Measurements from ENCODE around the gene ATP1B2.

Gene ATP1B2, protein sequence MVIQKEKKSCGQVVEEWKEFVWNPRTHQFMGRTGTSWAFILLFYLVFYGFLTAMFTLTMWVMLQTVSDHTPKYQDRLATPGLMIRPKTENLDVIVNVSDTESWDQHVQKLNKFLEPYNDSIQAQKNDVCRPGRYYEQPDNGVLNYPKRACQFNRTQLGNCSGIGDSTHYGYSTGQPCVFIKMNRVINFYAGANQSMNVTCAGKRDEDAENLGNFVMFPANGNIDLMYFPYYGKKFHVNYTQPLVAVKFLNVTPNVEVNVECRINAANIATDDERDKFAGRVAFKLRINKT

DNA sequence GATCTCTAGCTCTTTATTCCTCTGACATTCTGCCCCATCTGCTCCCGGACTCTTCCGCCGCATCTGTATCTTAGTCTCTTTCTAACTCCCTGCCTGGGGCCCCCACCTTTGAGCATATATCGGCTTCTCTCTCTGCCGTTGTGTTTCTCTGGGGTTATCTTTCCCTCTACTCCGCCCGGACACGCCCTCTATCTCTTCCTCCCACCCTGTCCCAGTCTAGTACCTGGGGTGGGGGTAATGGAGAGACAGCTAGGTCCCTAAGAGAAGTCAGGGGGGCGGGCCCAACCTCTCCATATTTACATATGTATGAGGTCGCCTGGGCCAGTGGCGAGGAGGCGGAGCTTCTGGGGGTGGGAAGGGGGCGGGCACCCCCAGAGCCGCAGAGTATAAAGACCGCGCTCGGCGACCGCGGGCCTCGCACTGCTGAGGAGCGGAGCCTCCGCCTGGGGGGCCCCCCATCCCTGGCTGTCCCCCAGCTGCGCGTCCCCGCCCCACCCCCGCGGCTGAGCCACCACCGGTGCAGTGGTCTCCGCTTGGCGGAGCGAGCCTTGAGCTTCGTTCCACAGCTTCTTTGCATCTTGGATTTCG is at the start of gene ATP1B2:
TSS of gene ATP1B2 (plus strand) at position 418 of the 588 bp plus-strand sequence. CDS start 593 bp downstream, outside the sequence.
- peak; percentile 25 to 51 for DNase-seq (ENCODE audit: low read depth in 2 of 2)
- H3K4me3 ChIP-seq (replicated peaks in 1 of 2; ENCODE audit: low read depth in 2 of 2, low read length in 2 of 2): peak within 1 kb of the TSS; percentile 32
- TF ChIP-seq, protein P1, sequence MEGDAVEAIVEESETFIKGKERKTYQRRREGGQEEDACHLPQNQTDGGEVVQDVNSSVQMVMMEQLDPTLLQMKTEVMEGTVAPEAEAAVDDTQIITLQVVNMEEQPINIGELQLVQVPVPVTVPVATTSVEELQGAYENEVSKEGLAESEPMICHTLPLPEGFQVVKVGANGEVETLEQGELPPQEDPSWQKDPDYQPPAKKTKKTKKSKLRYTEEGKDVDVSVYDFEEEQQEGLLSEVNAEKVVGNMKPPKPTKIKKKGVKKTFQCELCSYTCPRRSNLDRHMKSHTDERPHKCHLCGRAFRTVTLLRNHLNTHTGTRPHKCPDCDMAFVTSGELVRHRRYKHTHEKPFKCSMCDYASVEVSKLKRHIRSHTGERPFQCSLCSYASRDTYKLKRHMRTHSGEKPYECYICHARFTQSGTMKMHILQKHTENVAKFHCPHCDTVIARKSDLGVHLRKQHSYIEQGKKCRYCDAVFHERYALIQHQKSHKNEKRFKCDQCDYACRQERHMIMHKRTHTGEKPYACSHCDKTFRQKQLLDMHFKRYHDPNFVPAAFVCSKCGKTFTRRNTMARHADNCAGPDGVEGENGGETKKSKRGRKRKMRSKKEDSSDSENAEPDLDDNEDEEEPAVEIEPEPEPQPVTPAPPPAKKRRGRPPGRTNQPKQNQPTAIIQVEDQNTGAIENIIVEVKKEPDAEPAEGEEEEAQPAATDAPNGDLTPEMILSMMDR (IDR thresholded peaks at IDR 0.05; ENCODE audit: low read depth, low read length): no peak

DNA sequence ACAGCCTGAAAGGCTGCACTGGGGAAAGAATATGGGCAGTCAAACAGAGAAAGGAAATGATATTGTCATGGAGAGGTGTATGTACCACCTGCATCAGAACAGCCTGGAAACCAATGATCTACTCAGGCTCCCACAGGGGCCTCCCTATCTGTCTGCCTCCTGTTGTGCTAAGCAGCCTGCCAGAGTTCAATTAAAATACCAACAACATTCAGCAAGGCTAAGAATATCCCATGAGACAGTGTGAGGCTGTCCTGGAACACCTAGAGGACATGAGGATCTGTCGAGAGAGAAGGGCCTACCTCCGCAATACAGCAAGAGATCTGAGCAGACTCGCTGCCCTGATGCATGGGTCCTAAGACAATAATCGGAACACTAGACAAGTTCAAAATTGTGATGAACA is 44.4 kb upstream of the ATP1B2 start:
- no peak for DNase-seq (ENCODE audit: low read depth in 2 of 2)
- TF ChIP-seq, protein P1 (IDR thresholded peaks at IDR 0.05; ENCODE audit: low read depth, low read length): no peak
- H3K4me3 ChIP-seq (replicated peaks in 1 of 2; ENCODE audit: low read depth in 2 of 2, low read length in 2 of 2): no peak overlapping the region

DNA sequence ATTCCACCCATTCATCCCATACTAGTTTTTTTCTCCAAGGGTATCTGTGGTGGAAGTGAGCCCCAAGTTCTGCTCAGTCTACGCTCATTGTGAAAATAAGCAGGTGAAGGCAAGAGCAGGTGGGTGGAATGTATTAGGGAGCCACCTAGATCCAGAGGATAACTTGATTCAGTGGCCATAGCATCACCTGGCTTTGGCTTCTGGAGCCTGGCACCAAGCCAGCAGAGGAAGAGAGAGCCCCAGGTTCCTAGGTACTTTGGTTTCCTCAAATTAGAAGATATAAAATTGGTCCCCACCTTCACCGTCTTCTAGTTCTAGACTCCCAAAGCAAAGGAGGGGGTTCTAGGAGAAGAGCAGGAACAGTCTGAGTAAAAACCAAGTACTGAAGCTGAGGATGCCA is 40.1 kb upstream of the ATP1B2 start:
- no peak for DNase-seq (ENCODE audit: low read depth in 2 of 2)
- no peak overlapping the region for H3K4me3 ChIP-seq (replicated peaks in 1 of 2; ENCODE audit: low read depth in 2 of 2, low read length in 2 of 2)
- TF ChIP-seq, protein P1 (IDR thresholded peaks at IDR 0.05; ENCODE audit: low read depth, low read length): no peak

DNA sequence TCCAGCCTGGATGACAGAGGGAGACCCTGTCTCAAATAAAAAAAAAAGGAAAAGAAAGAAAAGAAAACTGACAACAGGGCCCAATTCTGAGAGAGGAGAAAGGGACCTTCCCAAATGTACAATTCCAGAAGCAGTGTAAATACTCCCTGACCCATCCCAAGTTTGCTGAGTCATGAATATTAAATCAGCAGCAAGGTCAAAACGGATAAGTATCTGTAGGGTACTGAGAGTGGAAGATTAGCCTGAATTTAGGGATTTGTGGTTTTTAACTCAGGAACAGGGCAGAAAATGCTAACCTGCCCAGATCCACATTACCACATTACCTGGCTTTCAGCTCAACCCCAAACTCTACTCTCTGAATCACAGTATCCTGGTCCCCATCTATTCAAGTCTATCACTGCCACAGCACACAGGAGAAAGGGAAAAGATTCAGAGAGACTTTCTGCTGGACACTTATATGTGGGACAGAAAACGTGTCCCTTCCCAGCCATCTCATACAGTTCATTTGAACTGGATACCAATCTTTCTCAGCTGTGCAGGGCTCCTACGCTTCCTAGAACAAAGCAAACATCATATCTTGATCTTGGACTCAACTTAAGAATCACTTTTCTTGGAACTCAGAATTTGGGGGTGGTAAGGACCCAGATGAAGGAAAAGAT is 39.0 kb upstream of the ATP1B2 start:
- no peak overlapping the region for H3K4me3 ChIP-seq (replicated peaks in 1 of 2; ENCODE audit: low read depth in 2 of 2, low read length in 2 of 2)
- TF ChIP-seq, protein P1 (IDR thresholded peaks at IDR 0.05; ENCODE audit: low read depth, low read length): no peak
- DNase-seq (ENCODE audit: low read depth in 2 of 2): no peak

DNA sequence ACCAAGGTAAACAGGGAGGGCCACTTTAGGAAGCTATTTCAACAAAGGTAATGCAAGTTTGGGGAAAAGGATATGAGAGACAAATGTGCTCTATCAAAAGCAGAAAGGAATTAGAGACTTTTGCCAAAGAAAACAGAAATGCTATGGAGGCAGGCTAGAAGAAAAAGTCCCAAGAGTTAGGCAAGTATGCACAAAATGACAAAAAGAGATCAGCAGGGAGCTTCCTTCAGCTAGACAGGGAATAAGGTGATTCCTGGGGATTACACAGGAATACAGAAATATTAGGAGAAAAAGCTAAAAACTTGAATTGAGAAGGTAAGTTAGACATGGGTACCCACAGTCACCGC is 38.5 kb upstream of the ATP1B2 start:
- TF ChIP-seq, protein P1 (IDR thresholded peaks at IDR 0.05; ENCODE audit: low read depth, low read length): no peak
- DNase-seq (ENCODE audit: low read depth in 2 of 2): peak in 1 of 2 donors; percentile 48
- H3K4me3 ChIP-seq (replicated peaks in 1 of 2; ENCODE audit: low read depth in 2 of 2, low read length in 2 of 2): no peak overlapping the region

DNA sequence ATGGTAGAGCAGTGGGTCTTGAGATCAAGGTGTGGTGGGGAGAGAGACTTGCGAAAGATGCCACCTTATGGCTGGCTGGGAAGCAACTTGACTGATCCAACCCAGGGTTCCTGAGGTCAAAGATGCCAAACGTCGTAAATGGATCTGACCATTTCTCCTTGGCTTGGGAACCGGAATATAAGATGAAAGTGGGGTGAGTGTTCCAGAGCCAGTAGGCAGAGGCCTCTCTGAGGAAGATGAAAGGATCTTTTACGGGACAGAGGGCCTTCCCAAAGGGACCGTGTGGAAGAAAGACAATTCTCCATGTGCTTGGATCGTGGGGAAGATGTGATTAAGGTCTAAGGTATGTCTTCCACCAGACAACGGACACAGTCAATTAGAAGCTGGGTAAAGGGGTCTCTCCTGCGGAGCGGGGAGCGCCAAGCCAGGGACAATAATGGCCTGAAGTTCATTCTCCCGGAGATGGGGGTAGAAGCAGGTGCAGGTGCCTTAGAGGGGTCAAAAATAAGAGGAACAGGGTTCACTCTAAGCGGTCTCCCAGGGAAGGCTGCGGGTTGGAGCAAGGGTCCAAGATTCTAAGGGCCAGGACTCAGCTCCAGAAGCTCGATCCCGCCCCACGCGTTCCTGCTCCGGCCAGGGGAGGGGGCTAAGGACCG is 36.8 kb upstream of the ATP1B2 start:
- DNase-seq (ENCODE audit: low read depth in 2 of 2): peak in 1 of 2 donors; percentile 51
- TF ChIP-seq, protein P1 (IDR thresholded peaks at IDR 0.05; ENCODE audit: low read depth, low read length): no peak
- H3K4me3 ChIP-seq (replicated peaks in 1 of 2; ENCODE audit: low read depth in 2 of 2, low read length in 2 of 2): peak overlapping the region; percentile 83 to 86
